NCI-H345 (cell line): ENCODE measurements around the gene ISCU.
"Not testable (repeated sequence)": the region's sequence is repeated elsewhere in the genome, so short reads cannot be mapped to it uniquely, and the experiment has no call there.

Experiments used
- DNase-seq: peaks from one replicate; lab custom pipeline; 2025; lab: John Stamatoyannopoulos, UW

Gene ISCU

GRCh38 chr12:108570743-108571608 is 8.6 kb downstream of the ISCU start:
- DNase-seq = no peak

GRCh38 chr12:108571609-108572165 is 9.3 kb downstream of the ISCU start:
- no peak for DNase-seq

- no peak for DNase-seq
Measured at GRCh38 chr12:108572166-108572790, 9.9 kb downstream of the ISCU start.

- DNase-seq = no peak
Measured at GRCh38 chr12:108573317-108573716, 10.9 kb downstream of the ISCU start.

- not testable (repeated sequence) for DNase-seq
Measured at GRCh38 chr12:108574276-108574675, 11.9 kb downstream of the ISCU start.

- DNase-seq = no peak
Measured at GRCh38 chr12:108575199-108575912, 13.0 kb downstream of the ISCU start.

GRCh38 chr12:108576660-108577234 is 14.4 kb downstream of the ISCU start:
- no peak for DNase-seq

- DNase-seq = no peak
Measured at GRCh38 chr12:108577458-108577857, 15.1 kb downstream of the ISCU start.

GRCh38 chr12:108578264-108578663 is 15.9 kb downstream of the ISCU start:
- no peak for DNase-seq

GRCh38 chr12:108578813-108579212 is 16.4 kb downstream of the ISCU start:
- no peak for DNase-seq

GRCh38 chr12:108580531-108580930 is 18.1 kb downstream of the ISCU start:
- DNase-seq = no peak

- no peak for DNase-seq
Measured at GRCh38 chr12:108581311-108582227, 19.2 kb downstream of the ISCU start.

- DNase-seq = no peak
Measured at GRCh38 chr12:108582509-108582908, 20.1 kb downstream of the ISCU start.

- no peak for DNase-seq
Measured at GRCh38 chr12:108582978-108583770, 20.8 kb downstream of the ISCU start.

GRCh38 chr12:108583991-108584390 is 21.6 kb downstream of the ISCU start:
- DNase-seq = peak; percentile 57

GRCh38 chr12:108584456-108585065 is 22.2 kb downstream of the ISCU start:
- no peak for DNase-seq

- no peak for DNase-seq
Measured at GRCh38 chr12:108585864-108586263, 23.5 kb downstream of the ISCU start.

GRCh38 chr12:108586306-108586705 is 23.9 kb downstream of the ISCU start:
- DNase-seq = no peak

- DNase-seq = no peak
Measured at GRCh38 chr12:108587826-108588225, 25.4 kb downstream of the ISCU start.
